K562 (cell line): Measurements from ENCODE around the gene SCIN. TPM values are rescaled to one million over a fixed set of nuclear protein-coding genes. Genes with fewer than 3 reads are reported as not detected.

Experiments
- CUX1 ChIP-seq: fragments of 200-800 bp; sonication (Bioruptor generic); IDR thresholded peaks from 2 replicates; pipeline ENCODE4 v1.6.1; 2016; ENCODE audit warnings: missing genetic modification characterization, missing compliant biosample characterization
- MITF ChIP-seq: IDR thresholded peaks from 2 replicates; pipeline ENCODE4 v1.6.1; 2014; ENCODE audit warnings: antibody characterized with exemption
- TAF15 ChIP-seq: fragments of 200-400 bp; formaldehyde crosslinking; IDR thresholded peaks from 2 replicates; pipeline ENCODE4 v1.6.1; 2017; ENCODE audit warnings: mild to moderate bottlenecking, low read depth, low read length, moderate library complexity
- ZBTB40 ChIP-seq, 2 experiments: fragments of 450-650 bp in 1 of 2; sonication (generic) in 1 of 2; formaldehyde crosslinking in 1 of 2; IDR thresholded peaks; 2 replicates each; pipeline versions ENCODE4 v1.7.1 to v1.9.0; 2016 to 2022; ENCODE audit warnings: inconsistent platforms in 1 of 2, mild to moderate bottlenecking in 1 of 2, missing genetic modification reagents in 1 of 2
- ZFP91 ChIP-seq: sonication (generic); formaldehyde crosslinking; IDR thresholded peaks from 2 replicates; pipeline ENCODE4 v1.8.0; 2022; ENCODE audit warnings: mild to moderate bottlenecking, missing genetic modification reagents
- ZNF212 ChIP-seq: fragments of 450-650 bp; formaldehyde crosslinking; IDR thresholded peaks from 2 replicates; pipeline ENCODE4 v1.4.0; 2020; ENCODE audit warnings: mild to moderate bottlenecking
- ZNF217 ChIP-seq: sonication (generic); formaldehyde crosslinking; IDR thresholded peaks from 2 replicates; pipeline ENCODE4 v1.8.0; 2022; ENCODE audit warnings: mild to moderate bottlenecking, missing genetic modification reagents
- ZNF274 ChIP-seq: IDR thresholded peaks from 2 replicates; pipeline ENCODE4 v1.6.1; 2011; ENCODE audit warnings: low read depth, mild to moderate bottlenecking, low read length, moderate library complexity, borderline replicate concordance
- ZNF584 ChIP-seq: fragments of 200-800 bp; sonication (Bioruptor generic); IDR thresholded peaks from 2 replicates; pipeline ENCODE4 v1.6.1; 2016; ENCODE audit warnings: low read depth, mild to moderate bottlenecking, missing genetic modification characterization, missing compliant biosample characterization
- polyA plus RNA-seq, 8 experiments: library from polyadenylated mRNA; depleted of rRNA in 4 of 8; stranded (reverse) in 5 of 8; unstranded in 3 of 8; fragments of >200 nt; fragmentation: Nextera tagmentation in 2 of 8; fragmentation: Illumina TruSeq in 1 of 8; extraction: Ambion mirVana in 2 of 8; extraction: Trizol in 1 of 8; gene quantifications; 2 replicates each; pipeline versions ENCODE4 v1.2.1 to v1.2.3, GENCODE V29; 2011 to 2014; ENCODE audit warnings: inconsistent platforms in 1 of 8, missing spikeins in 1 of 8
- total RNA-seq, 7 experiments: library from RNA; depleted of rRNA in 6 of 7; stranded (reverse); fragments of >200 nt in 6 of 7; fragmentation: Illumina TruSeq in 2 of 7; extraction: Trizol in 2 of 7; gene quantifications; 2 replicates each; pipeline versions ENCODE4 v1.2.1 to v1.2.3, GENCODE V29; 2011 to 2021; ENCODE audit warnings: low replicate concordance in 1 of 7

Gene SCIN
- total and polyA plus RNA-seq, 9 of the 15 experiments (the other 6 are each of a cell fraction or from before 2014, with no cell fraction given), result 0.67 to 18.2 (median 10.6) TPM

DNA sequence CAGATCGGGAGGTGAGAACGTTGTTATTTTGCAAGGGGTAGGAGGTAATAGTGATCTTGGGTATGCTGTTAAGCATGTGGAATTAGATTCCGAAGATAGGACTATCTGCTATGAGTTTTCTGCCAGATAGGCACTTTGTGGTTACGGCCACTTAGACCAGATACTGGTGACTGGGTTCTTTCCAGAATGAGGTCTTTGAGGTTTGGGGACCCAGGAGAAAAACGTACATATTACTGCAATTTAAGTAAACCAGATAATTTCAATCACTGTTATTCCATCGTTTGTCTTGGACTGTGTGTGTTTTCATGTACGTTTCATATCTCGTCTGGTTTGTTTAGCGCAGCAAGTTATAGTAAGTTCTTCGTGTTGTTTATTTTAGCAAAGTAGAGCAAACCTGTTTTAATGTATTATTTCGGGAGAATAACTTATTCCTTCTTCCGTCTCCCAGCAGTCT lies 117.2 kb downstream of the SCIN start (continued):
- TF ChIP-seq ZBTB40 (IDR thresholded peaks at IDR 0.05), result 0 out of 2 replicates have a peak, but pooled peaks have one; percentile 20
- TF ChIP-seq ZBTB40 (CRISPR knock-in tag; IDR thresholded peaks at IDR 0.05), result no peak
- TF ChIP-seq CUX1, result no peak
- TF ChIP-seq ZNF274, result no peak
- TF ChIP-seq ZNF217, result no peak
- TF ChIP-seq TAF15, result no peak
- no peak for TF ChIP-seq MITF
- TF ChIP-seq ZNF584 (CRISPR knock-in tag), result no peak
- TF ChIP-seq ZFP91, result no peak
- no peak for TF ChIP-seq ZNF212
